ENCODE measurements around the gene TMEM220. TPM values are rescaled to one million over a fixed set of nuclear protein-coding genes. Genes with fewer than 3 reads are reported as not detected.

TMEM220 gene
- total RNA-seq, 5 donors from 2014 or later (not counting 1 experiment from before 2014, with no cell fraction given) = 1.8 to 4.7 (median 3.5) TPM

- POLR2A ChIA-PET = no interaction called here
- WGBS (ENCODE audit: insufficient coverage) = 93% methylated on average over 2 of the region's 4 CpGs
- Mint-ChIP-seq H3K4me3 (no peak overlapping the region), H3K36me3 (peaks cover 3% of the 10 kb centered on the region), H3K27ac (no peak overlapping the region), H3K4me1 (no peaks in the 10 kb centered on the region), H3K9me3 (peaks cover 7 to 11% (median 11%) of the 10 kb centered on the region in 3 donors), H3K27me3 (no peaks in the 10 kb centered on the region)
- Histone ChIP-seq H3K4me1 (ENCODE audit: control insufficient read depth in 1 of 2, extremely low read depth in 1 of 2, insufficient read depth in 2 of 2, low read length in 2 of 2) (no peaks in the 10 kb centered on the region), H3K27me3 (replicated peaks in 1 of 2; ENCODE audit: control insufficient read depth in 2 of 2, extremely low read depth in 1 of 2, insufficient read depth in 2 of 2, low read length in 1 of 2) (peaks cover 0 to 4% of the 10 kb centered on the region in 2 experiments), H3K36me3 (ENCODE audit: control insufficient read depth in 2 of 2, extremely low read depth in 1 of 2, insufficient read depth in 1 of 2, low read length in 1 of 2) (no peaks in the 10 kb centered on the region), H3K27ac (ENCODE audit: low read length) (no peak overlapping the region), H3K9me3 (no peaks in the 10 kb centered on the region), H3K4me3 (ENCODE audit: control insufficient read depth in 1 of 2, extremely low read depth in 1 of 2, low read length in 1 of 2) (no peak overlapping the region)
- DNase-seq (no peak), ATAC-seq (replicated peaks in 1 of 4) (no peak)
- CTCF ChIA-PET = interaction anchor here in 1 of 2 donors (0.5 kb wide), 1 partner anchor 14 kb away, joined by 3 read pairs; no protein-coding TSS in a partner anchor
Observed at GRCh38 chr17:10767232-10767631, 37.4 kb upstream of the TMEM220 start.

GRCh38 chr17:10762037-10762436 lies 32.2 kb upstream of the TMEM220 start:
- H3K36me3 Mint-ChIP-seq = peaks cover 3% of the 10 kb centered on the region
- no peak for ATAC-seq (replicated peaks in 1 of 4)
- CTCF ChIA-PET = interaction anchor here in 1 of 2 donors (0.6 kb wide), 1 partner anchor 158 kb away, joined by 3 read pairs; no protein-coding TSS in a partner anchor

GRCh38 chr17:10761281-10761680 lies 31.5 kb upstream of the TMEM220 start:
- DNase-seq (no peak), ATAC-seq (replicated peaks in 1 of 4) (no peak)
- POLR2A ChIA-PET = no interaction called here
- Mint-ChIP-seq H3K4me3 (no peak overlapping the region), H3K27me3 (no peaks in the 10 kb centered on the region), H3K27ac (no peak overlapping the region), H3K9me3 (no peaks in the 10 kb centered on the region), H3K4me1 (no peaks in the 10 kb centered on the region), H3K36me3 (no peaks in the 10 kb centered on the region)
- H3K4me1 ChIP-seq (ENCODE audit: control insufficient read depth in 1 of 2, extremely low read depth in 1 of 2, insufficient read depth in 2 of 2, low read length in 2 of 2) = no peaks in the 10 kb centered on the region
- CTCF ChIA-PET = no interaction called here
- WGBS (ENCODE audit: insufficient coverage) = no CpG with 5 or more reads among the region's 2 CpGs
- no peaks in the 10 kb centered on the region for H3K36me3 ChIP-seq (ENCODE audit: control insufficient read depth in 2 of 2, extremely low read depth in 1 of 2, insufficient read depth in 1 of 2, low read length in 1 of 2)
- H3K27me3 ChIP-seq (replicated peaks in 1 of 2; ENCODE audit: control insufficient read depth in 2 of 2, extremely low read depth in 1 of 2, insufficient read depth in 2 of 2, low read length in 1 of 2) = peaks cover 0 to 3% of the 10 kb centered on the region in 2 experiments
- H3K4me3 ChIP-seq (ENCODE audit: control insufficient read depth in 1 of 2, extremely low read depth in 1 of 2, low read length in 1 of 2) = no peak overlapping the region
- H3K27ac ChIP-seq (ENCODE audit: low read length) = no peak overlapping the region
- H3K9me3 ChIP-seq = no peaks in the 10 kb centered on the region

More at GRCh38 chr17:10762037-10762436, 32.2 kb upstream of the TMEM220 start:
- POLR2A ChIA-PET = no interaction called here
- no peaks in the 10 kb centered on the region for H3K27me3 Mint-ChIP-seq
- peaks cover 0 to 3% of the 10 kb centered on the region in 2 experiments for H3K27me3 ChIP-seq (replicated peaks in 1 of 2; ENCODE audit: control insufficient read depth in 2 of 2, extremely low read depth in 1 of 2, insufficient read depth in 2 of 2, low read length in 1 of 2)
- H3K36me3 ChIP-seq (ENCODE audit: control insufficient read depth in 2 of 2, extremely low read depth in 1 of 2, insufficient read depth in 1 of 2, low read length in 1 of 2) = no peaks in the 10 kb centered on the region
- peaks cover 0 to 5% (median 0%) of the 10 kb centered on the region in 3 donors for H3K9me3 Mint-ChIP-seq
- H3K27ac ChIP-seq (ENCODE audit: low read length) = no peak overlapping the region
- no peak overlapping the region for H3K4me3 ChIP-seq (ENCODE audit: control insufficient read depth in 1 of 2, extremely low read depth in 1 of 2, low read length in 1 of 2)
- H3K4me1 ChIP-seq (ENCODE audit: control insufficient read depth in 1 of 2, extremely low read depth in 1 of 2, insufficient read depth in 2 of 2, low read length in 2 of 2) = no peaks in the 10 kb centered on the region
- no CpG with 5 or more reads among the region's 1 CpG for WGBS (ENCODE audit: insufficient coverage)
- no peak overlapping the region for H3K27ac Mint-ChIP-seq
- no peak for DNase-seq
- H3K4me3 Mint-ChIP-seq = no peak overlapping the region
- no peaks in the 10 kb centered on the region for H3K4me1 Mint-ChIP-seq
- H3K9me3 ChIP-seq = no peaks in the 10 kb centered on the region

GRCh38 chr17:10758062-10758461 lies 28.2 kb upstream of the TMEM220 start:
- Histone ChIP-seq H3K4me1 (ENCODE audit: control insufficient read depth in 1 of 2, extremely low read depth in 1 of 2, insufficient read depth in 2 of 2, low read length in 2 of 2) (no peaks in the 10 kb centered on the region), H3K4me3 (ENCODE audit: control insufficient read depth in 1 of 2, extremely low read depth in 1 of 2, low read length in 1 of 2) (no peak overlapping the region), H3K27ac (ENCODE audit: low read length) (no peak overlapping the region), H3K36me3 (ENCODE audit: control insufficient read depth in 2 of 2, extremely low read depth in 1 of 2, insufficient read depth in 1 of 2, low read length in 1 of 2) (no peaks in the 10 kb centered on the region), H3K27me3 (replicated peaks in 1 of 2; ENCODE audit: control insufficient read depth in 2 of 2, extremely low read depth in 1 of 2, insufficient read depth in 2 of 2, low read length in 1 of 2) (peaks cover 0 to 3% of the 10 kb centered on the region in 2 experiments), H3K9me3 (no peaks in the 10 kb centered on the region)
- Mint-ChIP-seq H3K36me3 (no peaks in the 10 kb centered on the region), H3K9me3 (no peaks in the 10 kb centered on the region), H3K27me3 (no peaks in the 10 kb centered on the region), H3K4me3 (no peak overlapping the region), H3K4me1 (no peaks in the 10 kb centered on the region), H3K27ac (no peak overlapping the region)
- 83% methylated on average over 3 of the region's 6 CpGs for WGBS (ENCODE audit: insufficient coverage)
- POLR2A ChIA-PET = no interaction called here
- no peak for DNase-seq
- no peak for ATAC-seq (replicated peaks in 1 of 4)
- CTCF ChIA-PET = no interaction called here

GRCh38 chr17:10757647-10758046 lies 27.8 kb upstream of the TMEM220 start:
- Histone ChIP-seq H3K27ac (ENCODE audit: low read length) (no peak overlapping the region), H3K4me1 (ENCODE audit: control insufficient read depth in 1 of 2, extremely low read depth in 1 of 2, insufficient read depth in 2 of 2, low read length in 2 of 2) (no peaks in the 10 kb centered on the region), H3K4me3 (ENCODE audit: control insufficient read depth in 1 of 2, extremely low read depth in 1 of 2, low read length in 1 of 2) (no peak overlapping the region), H3K27me3 (replicated peaks in 1 of 2; ENCODE audit: control insufficient read depth in 2 of 2, extremely low read depth in 1 of 2, insufficient read depth in 2 of 2, low read length in 1 of 2) (peaks cover 0 to 3% of the 10 kb centered on the region in 2 experiments), H3K9me3 (no peaks in the 10 kb centered on the region), H3K36me3 (ENCODE audit: control insufficient read depth in 2 of 2, extremely low read depth in 1 of 2, insufficient read depth in 1 of 2, low read length in 1 of 2) (no peaks in the 10 kb centered on the region)
- H3K27me3 Mint-ChIP-seq = no peaks in the 10 kb centered on the region
- CTCF ChIA-PET = no interaction called here
- H3K36me3 Mint-ChIP-seq = no peaks in the 10 kb centered on the region
- ATAC-seq (replicated peaks in 1 of 4) (no peak), DNase-seq (no peak)
- H3K4me3 Mint-ChIP-seq = no peak overlapping the region
- POLR2A ChIA-PET = no interaction called here
- H3K27ac Mint-ChIP-seq = no peak overlapping the region
- WGBS (ENCODE audit: insufficient coverage) = 50% methylated on average over 1 of the region's 2 CpGs
- H3K4me1 Mint-ChIP-seq = no peaks in the 10 kb centered on the region
- H3K9me3 Mint-ChIP-seq = no peaks in the 10 kb centered on the region

- Mint-ChIP-seq H3K36me3 (no peaks in the 10 kb centered on the region), H3K27me3 (no peaks in the 10 kb centered on the region), H3K27ac (no peak overlapping the region), H3K4me3 (no peak overlapping the region), H3K9me3 (no peaks in the 10 kb centered on the region), H3K4me1 (no peaks in the 10 kb centered on the region)
- Histone ChIP-seq H3K4me3 (ENCODE audit: control insufficient read depth in 1 of 2, extremely low read depth in 1 of 2, low read length in 1 of 2) (no peak overlapping the region), H3K36me3 (ENCODE audit: control insufficient read depth in 2 of 2, extremely low read depth in 1 of 2, insufficient read depth in 1 of 2, low read length in 1 of 2) (no peaks in the 10 kb centered on the region), H3K4me1 (ENCODE audit: control insufficient read depth in 1 of 2, extremely low read depth in 1 of 2, insufficient read depth in 2 of 2, low read length in 2 of 2) (no peaks in the 10 kb centered on the region), H3K9me3 (no peaks in the 10 kb centered on the region), H3K27ac (ENCODE audit: low read length) (no peak overlapping the region), H3K27me3 (replicated peaks in 1 of 2; ENCODE audit: control insufficient read depth in 2 of 2, extremely low read depth in 1 of 2, insufficient read depth in 2 of 2, low read length in 1 of 2) (peaks cover 0 to 2% of the 10 kb centered on the region in 2 experiments)
- CTCF ChIA-PET = no interaction called here
- POLR2A ChIA-PET = no interaction called here
- 79% methylated on average over 4 of the region's 6 CpGs for WGBS (ENCODE audit: insufficient coverage)
- ATAC-seq (replicated peaks in 1 of 4) = no peak
- DNase-seq = no peak
Observed at GRCh38 chr17:10757067-10757466, 27.2 kb upstream of the TMEM220 start.

- Mint-ChIP-seq H3K27me3 (no peaks in the 10 kb centered on the region), H3K27ac (no peak overlapping the region), H3K4me3 (no peak overlapping the region), H3K36me3 (no peaks in the 10 kb centered on the region), H3K4me1 (no peaks in the 10 kb centered on the region), H3K9me3 (no peaks in the 10 kb centered on the region)
- no peak for DNase-seq
- H3K4me1 ChIP-seq (ENCODE audit: control insufficient read depth in 1 of 2, extremely low read depth in 1 of 2, insufficient read depth in 2 of 2, low read length in 2 of 2) = no peaks in the 10 kb centered on the region
- H3K27ac ChIP-seq (ENCODE audit: low read length) = no peak overlapping the region
- no peak overlapping the region for H3K4me3 ChIP-seq (ENCODE audit: control insufficient read depth in 1 of 2, extremely low read depth in 1 of 2, low read length in 1 of 2)
- no peaks in the 10 kb centered on the region for H3K36me3 ChIP-seq (ENCODE audit: control insufficient read depth in 2 of 2, extremely low read depth in 1 of 2, insufficient read depth in 1 of 2, low read length in 1 of 2)
- no peak for ATAC-seq (replicated peaks in 1 of 4)
- ChIA-PET POLR2A (no interaction called here), CTCF (no interaction called here)
- no peaks in the 10 kb centered on the region for H3K9me3 ChIP-seq
- H3K27me3 ChIP-seq (replicated peaks in 1 of 2; ENCODE audit: control insufficient read depth in 2 of 2, extremely low read depth in 1 of 2, insufficient read depth in 2 of 2, low read length in 1 of 2) = no peaks in the 10 kb centered on the region
- 100% methylated on average over 1 of the region's 2 CpGs for WGBS (ENCODE audit: insufficient coverage)
Observed at GRCh38 chr17:10756619-10757018, 26.8 kb upstream of the TMEM220 start.
